ENCODE data around the gene KIF5C.
A peak's percentile ranks its signal among the peaks of the same experiment; 100 is the strongest.

Gene KIF5C

GRCh38 chr2:148998165-148998830 lies 123.3 kb downstream of the KIF5C start:
- peak; percentile 84 for DNase-seq

GRCh38 chr2:148998831-148999200 lies 123.8 kb downstream of the KIF5C start:
- DNase-seq, result no peak

GRCh38 chr2:148999451-148999921 lies 124.5 kb downstream of the KIF5C start:
- no peak for DNase-seq

GRCh38 chr2:149000158-149000938 lies 125.3 kb downstream of the KIF5C start:
- DNase-seq, result no peak

GRCh38 chr2:149001496-149001895 lies 126.5 kb downstream of the KIF5C start:
- DNase-seq, result no peak

- no peak for DNase-seq
Measured at GRCh38 chr2:149002378-149002890, 127.4 kb downstream of the KIF5C start.

GRCh38 chr2:149002891-149003740 lies 128.1 kb downstream of the KIF5C start:
- no peak for DNase-seq

- DNase-seq, result no peak
Measured at GRCh38 chr2:149004836-149005235, 129.8 kb downstream of the KIF5C start.

- DNase-seq, result no peak
Measured at GRCh38 chr2:149005471-149006077, 130.5 kb downstream of the KIF5C start.

- no peak for DNase-seq
Measured at GRCh38 chr2:149006883-149007543, 132.0 kb downstream of the KIF5C start.

GRCh38 chr2:149008381-149008780 lies 133.4 kb downstream of the KIF5C start:
- DNase-seq, result no peak

GRCh38 chr2:149009576-149010461 lies 134.8 kb downstream of the KIF5C start:
- no peak for DNase-seq

- no peak for DNase-seq
Measured at GRCh38 chr2:149012545-149012944, 137.5 kb downstream of the KIF5C start.

GRCh38 chr2:149015501-149015900 lies 140.5 kb downstream of the KIF5C start:
- no peak for DNase-seq

GRCh38 chr2:149015926-149016563 lies 141.0 kb downstream of the KIF5C start:
- DNase-seq, result no peak

- peak; percentile 87 for DNase-seq
Measured at GRCh38 chr2:149017116-149017985, 142.3 kb downstream of the KIF5C start.

- no peak for DNase-seq
Measured at GRCh38 chr2:149018981-149019380, 144.0 kb downstream of the KIF5C start.

- DNase-seq, result no peak
Measured at GRCh38 chr2:149019768-149020167, 144.7 kb downstream of the KIF5C start.

GRCh38 chr2:149020432-149020851 lies 145.4 kb downstream of the KIF5C start:
- DNase-seq, result no peak

All from NCI-H1694 (cell line).